H1 (cell line): ENCODE results near the gene SFXN2. TPM values are rescaled to one million over a fixed set of nuclear protein-coding genes. Genes with fewer than 3 reads are reported as not detected.

Source experiments
- CTCF ChIA-PET: fragments of 300-600 bp; sonication (Branson Sonifier 250); formaldehyde crosslinking; loops from one replicate; lab custom pipeline; 2021; ENCODE audit not compliant: partially characterized antibody; lab: Charles Lee
- POLR2A ChIA-PET: fragments of 300-600 bp; sonication (Branson Sonifier 250); formaldehyde crosslinking; loops from one replicate; lab custom pipeline; 2021; ENCODE audit warnings: inconsistent platforms; ENCODE audit not compliant: partially characterized antibody; lab: Charles Lee
- DNase-seq, 2 experiments: peaks; one replicate each; pipeline versions ENCODE4 v3.0.0 to v3.0.0-alpha.2; 2010 to 2022; ENCODE audit warnings: low spot score in 2 of 2, low read depth in 1 of 2, mixed read lengths in 1 of 2
- FAIRE-seq: peaks from 2 replicates; lab custom pipeline; 2011; peaks lifted over from hg19 to GRCh38; lab: Jason Lieb, UNC
- H2AFZ ChIP-seq: 2 replicates; pipeline ENCODE4 v1.8.1; 2012; ENCODE audit warnings: low read length, inconsistent platforms
- H2AK5ac ChIP-seq: 2 replicates; pipeline ENCODE4 v1.6.1; 2013; ENCODE audit warnings: low read depth, low read length
- H2BK120ac ChIP-seq: replicated peaks from 2 replicates; pipeline ENCODE3; 2013; ENCODE audit warnings: low read depth, low read length, inconsistent platforms
- H2BK12ac ChIP-seq: 2 replicates; pipeline ENCODE4 v1.6.1; 2013; ENCODE audit warnings: low read depth, low read length
- H2BK15ac ChIP-seq: 2 replicates; pipeline ENCODE4 v1.6.1; 2013; ENCODE audit warnings: low read length
- H2BK20ac ChIP-seq: 2 replicates; pipeline ENCODE4 v1.6.1; 2013; ENCODE audit warnings: low read length
- H2BK5ac ChIP-seq: 2 replicates; pipeline ENCODE4 v1.6.1; 2013; ENCODE audit warnings: low read depth, low read length
- H3K14ac ChIP-seq: 2 replicates; pipeline ENCODE4 v1.6.1; 2013; ENCODE audit warnings: inconsistent platforms; ENCODE audit not compliant: insufficient read length
- H3K18ac ChIP-seq: 2 replicates; pipeline ENCODE4 v1.6.1; 2013; ENCODE audit warnings: low read length; ENCODE audit errors: extremely low read depth
- H3K23ac ChIP-seq: 2 replicates; pipeline ENCODE4 v1.6.1; 2013; ENCODE audit warnings: inconsistent platforms; ENCODE audit not compliant: insufficient read length
- H3K23me2 ChIP-seq: 2 replicates; pipeline ENCODE4 v1.6.1; 2013; ENCODE audit warnings: low read depth, low read length
- H3K27ac ChIP-seq: 2 replicates; pipeline ENCODE4 v1.6.1; 2011; ENCODE audit warnings: low read depth, low read length, inconsistent platforms
- H3K27me3 ChIP-seq, 4 experiments: replicated peaks in 1 of 4; 1 replicate in 1 of 4; 2 replicates in 3 of 4; pipeline versions ENCODE4 v1.6.1 to v1.8.1; 2011 to 2013; ENCODE audit warnings: low read length in 3 of 4, mild to moderate bottlenecking in 3 of 4, inconsistent platforms in 2 of 4, mixed read lengths in 2 of 4, moderate library complexity in 1 of 4; ENCODE audit not compliant: control insufficient read depth in 3 of 4, insufficient read depth in 3 of 4; ENCODE audit errors: extremely low read depth in 1 of 4
- H3K36me3 ChIP-seq, 4 experiments: 2 replicates each; pipeline versions ENCODE4 v1.6.1 to v1.8.1; 2011 to 2013; ENCODE audit warnings: mild to moderate bottlenecking in 4 of 4, low read length in 3 of 4, moderate library complexity in 2 of 4, control low read depth in 1 of 4, inconsistent platforms in 1 of 4; ENCODE audit not compliant: insufficient read depth in 4 of 4, control insufficient read depth in 2 of 4
- H3K4ac ChIP-seq: replicated peaks from 2 replicates; pipeline ENCODE3; 2013; ENCODE audit warnings: low read length, low read depth, mixed read lengths, inconsistent platforms; ENCODE audit not compliant: insufficient read length
- H3K4me1 ChIP-seq, 4 experiments: replicated peaks in 1 of 4; 1 replicate in 1 of 4; 2 replicates in 3 of 4; pipeline versions ENCODE4 v1.6.1 to v1.8.1; 2011 to 2013; ENCODE audit warnings: low read length in 3 of 4, inconsistent platforms in 2 of 4, mixed read lengths in 1 of 4; ENCODE audit not compliant: insufficient read depth in 4 of 4, control insufficient read depth in 3 of 4
- H3K4me2 ChIP-seq, 2 experiments: 2 replicates each; pipeline versions ENCODE4 v1.6.1 to v1.8.1; 2011 to 2013; ENCODE audit warnings: low read depth in 2 of 2, low read length in 2 of 2, control low read depth in 1 of 2, inconsistent platforms in 1 of 2, mild to moderate bottlenecking in 1 of 2; ENCODE audit not compliant: insufficient read depth in 1 of 2
- H3K4me3 ChIP-seq, 4 experiments: fragments of 200-600, 300-600 bp in 1 of 4; sonication (generic), shearing (Covaris generic), sonication (Bioruptor Twin) in 1 of 4; 2 replicates each; pipeline versions ENCODE4 v1.5.1 to v1.8.1; 2011 to 2016; ENCODE audit warnings: low read length in 4 of 4, low read depth in 3 of 4, control low read depth in 2 of 4, inconsistent platforms in 2 of 4, mild to moderate bottlenecking in 2 of 4, mixed read lengths in 1 of 4, moderate library complexity in 1 of 4; ENCODE audit not compliant: insufficient read depth in 2 of 4; ENCODE audit errors: extremely low read depth in 1 of 4
- H3K56ac ChIP-seq: replicated peaks from 2 replicates; pipeline ENCODE3; 2013; ENCODE audit warnings: low read depth, mild to moderate bottlenecking, mixed read lengths, low read length, inconsistent platforms; ENCODE audit not compliant: insufficient read length
- H3K79me1 ChIP-seq: 2 replicates; pipeline ENCODE4 v1.6.1; 2013; ENCODE audit warnings: low read depth, low read length, control low read depth
- H3K79me2 ChIP-seq, 2 experiments: 2 replicates each; pipeline versions ENCODE4 v1.6.1 to v1.8.1; 2012 to 2013; ENCODE audit warnings: low read length in 2 of 2, mild to moderate bottlenecking in 2 of 2, inconsistent platforms in 1 of 2; ENCODE audit not compliant: insufficient read depth in 2 of 2, control insufficient read depth in 1 of 2
- H3K9ac ChIP-seq, 4 experiments: replicated peaks in 1 of 4; 1 replicate in 1 of 4; 2 replicates in 3 of 4; pipeline versions ENCODE4 v1.6.1 to v1.8.1; 2011 to 2013; ENCODE audit warnings: low read depth in 3 of 4, low read length in 3 of 4, control low read depth in 2 of 4, mild to moderate bottlenecking in 2 of 4, moderate library complexity in 2 of 4, inconsistent platforms in 1 of 4; ENCODE audit errors: extremely low read depth in 1 of 4
- H3K9me3 ChIP-seq, 2 experiments: 2 replicates each; pipeline versions ENCODE4 v1.6.1 to v1.8.1; 2012 to 2013; ENCODE audit warnings: mild to moderate bottlenecking in 2 of 2, moderate library complexity in 2 of 2, control low read depth in 1 of 2, inconsistent platforms in 1 of 2, low read depth in 1 of 2, low read length in 1 of 2, mixed read lengths in 1 of 2; ENCODE audit not compliant: insufficient read depth in 2 of 2
- H4K20me1 ChIP-seq, 2 experiments: replicated peaks in 1 of 2; 2 replicates each; pipeline versions ENCODE3 to v1.8.1; 2011 to 2013; ENCODE audit warnings: inconsistent platforms in 2 of 2, low read length in 2 of 2, mild to moderate bottlenecking in 1 of 2; ENCODE audit not compliant: insufficient read depth in 2 of 2, control insufficient read depth in 1 of 2
- H4K5ac ChIP-seq: 2 replicates; pipeline ENCODE4 v1.6.1; 2013; ENCODE audit warnings: low read length, low read depth, mixed read lengths, inconsistent platforms; ENCODE audit not compliant: insufficient read length
- H4K8ac ChIP-seq: 2 replicates; pipeline ENCODE4 v1.8.0; 2013; ENCODE audit warnings: mild to moderate bottlenecking, moderate library complexity, low read length, inconsistent platforms; ENCODE audit not compliant: insufficient read depth; ENCODE audit errors: extremely low read depth
- H4K91ac ChIP-seq: replicated peaks from 2 replicates; pipeline ENCODE3; 2013; ENCODE audit warnings: low read length, mixed read lengths, inconsistent platforms; ENCODE audit not compliant: insufficient read length
- CEBPB ChIP-seq: IDR thresholded peaks from 2 replicates; pipeline ENCODE4 v1.6.1; 2012; ENCODE audit warnings: low read depth, low read length
- EGR1 ChIP-seq: IDR thresholded peaks from 2 replicates; pipeline ENCODE4 v1.6.1; 2011; ENCODE audit warnings: low read depth, low read length, borderline replicate concordance
- HDAC2 ChIP-seq, 2 experiments: fragments of 300-600 bp in 1 of 2; sonication (generic) in 1 of 2; IDR thresholded peaks; 2 replicates each; pipeline ENCODE4 v1.6.1; 2011 to 2012; ENCODE audit warnings: low read depth in 2 of 2, low read length in 2 of 2, mild to moderate bottlenecking in 2 of 2, moderate library complexity in 2 of 2, borderline replicate concordance in 1 of 2, inconsistent platforms in 1 of 2
- KDM1A ChIP-seq: fragments of 200-600, 300-600 bp; sonication (generic); IDR thresholded peaks from 2 replicates; pipeline ENCODE4 v1.7.1; 2016; ENCODE audit warnings: mild to moderate bottlenecking, low read length, borderline replicate concordance
- NANOG ChIP-seq: IDR thresholded peaks from 2 replicates; pipeline ENCODE4 v1.6.1; 2011; ENCODE audit warnings: low read length, low read depth, mild to moderate bottlenecking, inconsistent platforms; ENCODE audit not compliant: insufficient read depth, poor library complexity, severe bottlenecking
- NRF1 ChIP-seq: IDR thresholded peaks from 2 replicates; pipeline ENCODE4 v1.6.1; 2011; ENCODE audit warnings: mild to moderate bottlenecking, low read depth, low read length, improper control_type of control experiment
- POLR2A ChIP-seq, 2 experiments: IDR thresholded peaks; 1 replicate in 1 of 2; 2 replicates in 1 of 2; pipeline ENCODE4 v1.6.1; 2011; ENCODE audit warnings: low read depth in 2 of 2, low read length in 2 of 2, mild to moderate bottlenecking in 2 of 2; ENCODE audit errors: control extremely low read depth in 1 of 2
- RAD21 ChIP-seq, 2 experiments: IDR thresholded peaks in 1 of 2; conservative IDR thresholded peaks in 1 of 2; 2 replicates each; pipeline ENCODE4 v1.6.1; 2011; ENCODE audit warnings: low read depth in 2 of 2, low read length in 2 of 2, improper control_type of control experiment in 1 of 2, inconsistent platforms in 1 of 2, mild to moderate bottlenecking in 1 of 2, moderate library complexity in 1 of 2
- SAP30 ChIP-seq: fragments of 300-600 bp; sonication (generic); IDR thresholded peaks from 2 replicates; pipeline ENCODE4 v1.7.1; 2012; ENCODE audit warnings: low read length, moderate library complexity, mild to moderate bottlenecking, inconsistent platforms; ENCODE audit not compliant: insufficient read depth, insufficient replicate concordance
- WGBS, 2 experiments: shearing (Covaris generic) in 1 of 2; methylation state at CpG; one replicate each; pipeline versions ENCODE4 v1.1.6 to v1.1.7; 2013 to 2015; ENCODE audit warnings: low lambda C conversion rate in 2 of 2, mixed read lengths in 2 of 2, inconsistent platforms in 1 of 2, low coverage in 1 of 2, missing lambda C conversion rate in 1 of 2; ENCODE audit not compliant: insufficient replicate concordance in 2 of 2, insufficient coverage in 1 of 2, insufficient read length in 1 of 2; ENCODE audit errors: extremely low coverage in 1 of 2, missing lambda C conversion rate in 1 of 2; 5-methylcytosine and 5-hydroxymethylcytosine counted together
- polyA plus RNA-seq, 7 experiments: library from polyadenylated mRNA; depleted of rRNA in 3 of 7; stranded (reverse) in 5 of 7; unstranded in 2 of 7; fragments of >200 nt in 5 of 7; fragments of 200-250 nt in 2 of 7; gene quantifications; 1 replicate in 5 of 7; 2 replicates in 1 of 7; 4 replicates in 1 of 7; pipeline versions ENCODE4 v1.2.1 to v1.2.3, GENCODE V29; 2011 to 2013; ENCODE audit warnings: missing spikeins in 2 of 7, mixed read lengths in 2 of 7
- total RNA-seq: library from RNA; stranded (reverse); fragmentation: NEBNext Ultra II Directional; extraction: Animal tissue kit (Norgen Biotek cat#: 25700); gene quantifications from 2 replicates; pipeline ENCODE4 v1.2.1, GENCODE V29; 2021
- TF ChIP-seq, protein P1 (sequence below): IDR thresholded peaks from 2 replicates; pipeline ENCODE4 v1.6.1; 2012; ENCODE audit warnings: inconsistent platforms

The SFXN2 gene
- total and polyA plus RNA-seq, 2 of the 8 experiments (the other 6 are each of a cell fraction or from before 2014, with no cell fraction given) = 20.5 to 23.5 TPM

DNA sequence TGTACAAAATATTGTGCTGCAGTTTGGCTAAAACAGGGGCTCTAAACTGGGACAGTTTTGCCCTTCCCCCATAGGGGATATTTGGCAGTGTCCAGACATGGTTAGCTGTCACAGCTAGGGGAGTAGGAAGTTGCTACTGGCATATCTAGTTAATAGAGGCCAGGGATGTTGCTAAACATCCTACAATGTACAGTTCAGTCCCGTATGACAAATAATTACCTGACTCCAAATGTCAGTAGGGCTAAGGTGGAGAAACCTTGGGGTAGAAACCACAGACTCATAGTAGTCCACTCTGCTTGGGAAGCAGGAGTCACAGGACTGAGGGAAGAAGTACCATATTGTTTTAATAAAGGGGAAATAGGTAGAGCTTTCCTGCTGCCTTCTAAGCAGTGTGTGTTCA, 69.1 kb downstream of the SFXN2 start:
- H4K5ac ChIP-seq = no peak overlapping the region
- H2AFZ ChIP-seq = no peak overlapping the region
- CTCF ChIA-PET = no interaction called here
- H4K8ac ChIP-seq = no peak overlapping the region
- no peak overlapping the region for H2BK5ac ChIP-seq
- H2BK15ac ChIP-seq = no peak overlapping the region
- no peak overlapping the region for H3K4ac ChIP-seq
- no peaks in the 10 kb centered on the region for H3K23me2 ChIP-seq
- H3K4me3 ChIP-seq = no peak overlapping the region
- no peak overlapping the region for H4K91ac ChIP-seq
- H3K23ac ChIP-seq = no peak overlapping the region
- peaks cover 2 to 12% (median 7%) of the 10 kb centered on the region in 4 experiments; a peak in 6 of 7 replicates for H3K4me1 ChIP-seq
- peaks cover 4% of the 10 kb centered on the region for H3K79me1 ChIP-seq
- no peaks in the 10 kb centered on the region for H3K36me3 ChIP-seq
- no peak overlapping the region for H3K27ac ChIP-seq
- H3K18ac ChIP-seq = no peak overlapping the region
- no peaks in the 10 kb centered on the region for H3K79me2 ChIP-seq
- H3K14ac ChIP-seq = no peak overlapping the region
- no peak overlapping the region for H2AK5ac ChIP-seq
- TF ChIP-seq NRF1 (no peak), KDM1A (no peak), CEBPB (no peak), NANOG (no peak), HDAC2 (IDR thresholded peaks at IDR 0.05; ENCODE audit: borderline replicate concordance in 1 of 2, low read depth in 2 of 2, low read length in 2 of 2) (no peak), SAP30 (no peak), POLR2A (IDR thresholded peaks at IDR 0.05; ENCODE audit: control extremely low read depth in 1 of 2, low read depth in 2 of 2, low read length in 2 of 2) (no peak), RAD21 (IDR thresholded peaks at IDR 0.05 in 1 of 2, conservative IDR thresholded peaks at IDR 0.05 in 1 of 2; ENCODE audit: low read depth in 2 of 2, low read length in 2 of 2) (no peak), EGR1 (no peak)
- TF ChIP-seq, protein P1, sequence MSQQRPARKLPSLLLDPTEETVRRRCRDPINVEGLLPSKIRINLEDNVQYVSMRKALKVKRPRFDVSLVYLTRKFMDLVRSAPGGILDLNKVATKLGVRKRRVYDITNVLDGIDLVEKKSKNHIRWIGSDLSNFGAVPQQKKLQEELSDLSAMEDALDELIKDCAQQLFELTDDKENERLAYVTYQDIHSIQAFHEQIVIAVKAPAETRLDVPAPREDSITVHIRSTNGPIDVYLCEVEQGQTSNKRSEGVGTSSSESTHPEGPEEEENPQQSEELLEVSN = no peak
- no peaks in the 10 kb centered on the region for H3K9me3 ChIP-seq
- FAIRE-seq (no peak), DNase-seq (no peak)
- no peak overlapping the region for H2BK120ac ChIP-seq
- no peak overlapping the region for H2BK20ac ChIP-seq
- WGBS, 2 experiments = 91% methylated on average over 1 of the region's 1 CpG; no CpG with 5 or more reads in 1 of the 2 experiments
- POLR2A ChIA-PET = no interaction called here
- H4K20me1 ChIP-seq = peaks cover 2 to 6% of the 10 kb centered on the region in 2 experiments
- no peak overlapping the region for H3K9ac ChIP-seq
- H2BK12ac ChIP-seq = no peak overlapping the region
- H3K27me3 ChIP-seq = no peaks in the 10 kb centered on the region; a peak in 1 of 7 replicates
- no peak overlapping the region for H3K4me2 ChIP-seq
- H3K56ac ChIP-seq = no peak overlapping the region
